Epithelial cell of proximal tubule (primary cell): ENCODE results near the gene DEDD2. TPM values are rescaled to one million over a fixed set of nuclear protein-coding genes. Genes with fewer than 3 reads are reported as not detected.

Experiments used
- DNase-seq: peaks from one replicate; pipeline ENCODE4 v3.0.0-alpha.2; 2011; ENCODE audit warnings: low read depth
- H3K4me3 ChIP-seq: 2 replicates; pipeline ENCODE4 v1.5.1; 2011; ENCODE audit warnings: low read depth, mild to moderate bottlenecking, low read length
- CTCF ChIP-seq: conservative IDR thresholded peaks from 2 replicates; pipeline ENCODE4 v1.5.1; 2012; ENCODE audit warnings: low read depth, mild to moderate bottlenecking, low read length
- total RNA-seq: library from RNA; depleted of rRNA; stranded (reverse); fragments of >200 nt; gene quantifications from 2 replicates; pipeline ENCODE4 v1.2.3, GENCODE V29; 2015

DEDD2 gene
- total RNA-seq, 1 donor from 2014 or later: 29.9 TPM

GRCh38 chr19:42224940-42225717 lies 7.7 kb upstream of the DEDD2 start:
- DNase-seq: no peak
- no peak overlapping the region for H3K4me3 ChIP-seq
- TF ChIP-seq CTCF: no peak

DNA sequence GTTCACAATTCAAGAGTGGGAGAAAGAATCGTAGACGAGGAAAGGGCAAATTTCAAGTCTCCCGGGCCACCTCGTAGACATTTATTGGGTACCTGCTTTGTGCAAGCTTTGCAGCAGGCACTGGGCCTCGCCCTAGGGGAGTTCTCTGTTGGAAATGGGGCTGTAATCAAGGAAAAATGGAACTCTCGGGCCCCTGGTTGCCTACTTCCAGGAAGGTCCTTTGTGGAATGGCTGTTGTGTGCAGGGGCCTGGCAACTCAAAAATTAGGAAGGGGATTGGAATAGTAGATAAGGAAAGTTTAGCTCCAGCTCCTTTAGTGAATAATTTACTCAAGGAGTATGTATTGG lies 3.2 kb upstream of the DEDD2 start:
- H3K4me3 ChIP-seq: peak overlapping the region; percentile 99
- no peak for DNase-seq
- TF ChIP-seq CTCF: no peak

DNA sequence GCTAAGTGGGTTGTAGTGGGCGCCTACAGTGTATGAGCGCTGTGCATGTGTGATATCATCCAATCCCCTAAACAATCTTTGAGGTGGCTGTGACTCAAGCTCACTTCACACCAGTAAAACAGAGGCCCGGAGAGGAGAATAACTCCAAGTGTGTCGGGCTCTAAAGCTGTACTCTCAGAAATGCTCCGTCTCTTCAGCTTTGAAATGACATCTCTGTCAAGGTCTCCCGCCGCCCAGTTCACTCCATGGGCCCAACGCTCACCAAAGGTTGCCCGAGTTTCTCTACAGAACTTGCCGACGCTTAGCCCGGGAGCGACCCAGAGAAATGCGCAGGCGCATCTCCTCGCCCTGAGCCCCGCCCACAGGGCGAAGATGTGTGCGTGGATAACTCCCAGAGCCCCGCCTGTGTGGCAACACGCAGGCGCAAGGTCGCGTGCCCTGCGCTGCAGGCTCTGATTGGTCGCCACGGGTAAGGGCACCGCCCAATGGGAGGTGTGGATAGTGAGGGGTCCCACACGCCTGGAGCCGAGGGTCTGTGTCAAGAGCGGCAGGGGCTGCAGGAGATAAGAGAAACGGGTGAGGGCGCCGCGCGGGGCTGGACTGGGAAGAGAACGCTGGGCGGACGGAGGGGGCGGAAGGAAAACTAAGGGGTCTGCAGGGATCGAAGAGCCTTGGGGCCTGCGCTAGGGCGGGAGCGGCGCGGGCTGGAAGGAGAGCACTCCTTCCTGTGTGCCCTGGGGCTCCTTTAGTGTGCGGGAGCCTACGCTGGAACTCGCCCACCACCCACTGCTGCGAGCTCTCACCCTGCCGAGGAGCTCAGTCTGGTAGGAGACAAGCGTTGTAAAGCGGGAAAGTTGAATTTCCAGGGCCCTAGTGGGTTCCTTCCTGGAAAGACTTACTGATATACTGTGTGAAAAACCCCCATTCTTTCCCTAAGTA lies 2.6 kb upstream of the DEDD2 start, which contains the start of gene ZNF526:
ZNF526 (plus strand) TSS at position 501 of the 939 bp plus-strand sequence. CDS start 4,092 bp downstream, outside the sequence.
- no peak for TF ChIP-seq CTCF
- peak; percentile 69 for DNase-seq
- H3K4me3 ChIP-seq: peak within 1 kb of the TSS; percentile 99

GRCh38 chr19:42216653-42217519 lies 591 bp downstream of the DEDD2 start:
- no peak for DNase-seq
- H3K4me3 ChIP-seq: peak overlapping the region; percentile 77
- TF ChIP-seq CTCF: no peak

DNA sequence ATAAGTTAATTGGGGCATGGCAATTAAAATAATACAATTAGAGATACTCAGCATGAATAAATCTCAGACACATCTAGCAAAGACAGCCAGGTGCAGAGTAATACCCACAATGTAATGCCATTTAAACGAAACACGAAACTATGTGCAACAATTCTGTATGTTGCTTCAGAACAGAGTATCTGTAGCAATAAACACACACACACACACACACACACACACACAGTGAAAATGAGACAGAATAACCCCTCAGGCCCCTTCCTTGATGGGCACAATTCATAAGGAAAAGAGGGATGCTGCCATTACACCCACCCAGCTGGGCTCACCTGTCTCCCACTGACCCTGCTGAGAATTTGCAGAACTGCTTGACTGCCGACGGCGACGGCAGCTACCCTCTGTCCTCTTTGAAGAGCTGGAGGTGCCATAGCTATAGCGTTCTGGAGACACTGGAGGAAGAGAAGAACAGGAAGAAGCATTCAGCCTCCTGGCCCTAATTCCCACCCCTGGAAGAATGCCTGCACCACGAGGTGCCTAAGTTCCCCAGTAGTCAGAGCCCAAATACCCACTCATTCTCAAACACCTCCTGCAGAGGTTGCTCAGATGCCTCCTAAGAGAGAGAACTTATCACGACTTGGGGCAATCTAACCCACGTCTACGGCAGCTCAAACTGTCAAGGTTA lies 2.5 kb downstream of the DEDD2 start:
- H3K4me3 ChIP-seq: no peak overlapping the region

More for the DNA sequence above, 2.5 kb downstream of the DEDD2 start:
- DNase-seq: no peak
- no peak for TF ChIP-seq CTCF
